ENCODE data around the gene ABCB9. TPM values are rescaled to one million over a fixed set of nuclear protein-coding genes. Genes with fewer than 3 reads are reported as not detected.
A peak's percentile ranks its signal among the peaks of the same experiment; 100 is the strongest.

The ABCB9 gene
- total and polyA plus RNA-seq, 2 donors: 2.4 to 6.6 TPM

GRCh38 chr12:122974274-122974891 lies 8.1 kb upstream of the ABCB9 start:
- Histone ChIP-seq H3K36me3 (ENCODE audit: insufficient read depth) (no peaks in the 10 kb centered on the region), H3K4me3 (ENCODE audit: low read depth, low read length) (peak overlapping the region; percentile 83), H3K4me1 (ENCODE audit: insufficient read depth) (peaks cover 1% of the 10 kb centered on the region), H3K27ac (ENCODE audit: low read depth) (peak overlapping the region; percentile 83)
- under 1% methylated on average over 32 of the region's 32 CpGs for WGBS
- peak; percentile 98 for DNase-seq (ENCODE audit: extremely low spot score)

- DNase-seq (ENCODE audit: extremely low spot score): no peak
- 33% methylated on average over 4 of the region's 4 CpGs for WGBS
- Histone ChIP-seq H3K27ac (ENCODE audit: low read depth) (no peak overlapping the region), H3K4me3 (ENCODE audit: low read depth, low read length) (no peak overlapping the region), H3K36me3 (ENCODE audit: insufficient read depth) (no peaks in the 10 kb centered on the region), H3K4me1 (ENCODE audit: insufficient read depth) (peaks cover 1% of the 10 kb centered on the region)
Observed at GRCh38 chr12:122969676-122970075, 3.4 kb upstream of the ABCB9 start.

GRCh38 chr12:122968104-122968503 lies 1.8 kb upstream of the ABCB9 start:
- Histone ChIP-seq H3K4me3 (ENCODE audit: low read depth, low read length) (no peak overlapping the region), H3K27ac (ENCODE audit: low read depth) (no peak overlapping the region), H3K4me1 (ENCODE audit: insufficient read depth) (no peaks in the 10 kb centered on the region), H3K36me3 (ENCODE audit: insufficient read depth) (no peaks in the 10 kb centered on the region)
- DNase-seq (ENCODE audit: extremely low spot score): no peak
- WGBS: 87% methylated on average over 2 of the region's 2 CpGs

GRCh38 chr12:122966743-122967550 lies 684 bp upstream of the ABCB9 start:
- DNase-seq (ENCODE audit: extremely low spot score): no peak
- Histone ChIP-seq H3K27ac (ENCODE audit: low read depth) (no peak overlapping the region), H3K4me3 (ENCODE audit: low read depth, low read length) (no peak overlapping the region), H3K4me1 (ENCODE audit: insufficient read depth) (no peaks in the 10 kb centered on the region), H3K36me3 (ENCODE audit: insufficient read depth) (no peaks in the 10 kb centered on the region)
- WGBS: 53% methylated on average over 15 of the region's 15 CpGs

- no peak overlapping the region for H3K27ac ChIP-seq (ENCODE audit: low read depth)
- no peaks in the 10 kb centered on the region for H3K4me1 ChIP-seq (ENCODE audit: insufficient read depth)
- no peak for DNase-seq (ENCODE audit: extremely low spot score)
- no peak overlapping the region for H3K4me3 ChIP-seq (ENCODE audit: low read depth, low read length)
- 61% methylated on average over 12 of the region's 12 CpGs for WGBS
- H3K36me3 ChIP-seq (ENCODE audit: insufficient read depth): no peaks in the 10 kb centered on the region
Observed at GRCh38 chr12:122965321-122965751, 927 bp downstream of the ABCB9 start.

- H3K4me3 ChIP-seq (ENCODE audit: low read depth, low read length): no peak overlapping the region
- no peaks in the 10 kb centered on the region for H3K36me3 ChIP-seq (ENCODE audit: insufficient read depth)
- no peaks in the 10 kb centered on the region for H3K4me1 ChIP-seq (ENCODE audit: insufficient read depth)
- no peak overlapping the region for H3K27ac ChIP-seq (ENCODE audit: low read depth)
- WGBS: 87% methylated on average over 19 of the region's 19 CpGs
- DNase-seq (ENCODE audit: extremely low spot score): no peak
Observed at GRCh38 chr12:122964439-122965257, 1.6 kb downstream of the ABCB9 start.

- no peak for DNase-seq (ENCODE audit: extremely low spot score)
- Histone ChIP-seq H3K36me3 (ENCODE audit: insufficient read depth) (no peaks in the 10 kb centered on the region), H3K27ac (ENCODE audit: low read depth) (no peak overlapping the region), H3K4me1 (ENCODE audit: insufficient read depth) (no peaks in the 10 kb centered on the region), H3K4me3 (ENCODE audit: low read depth, low read length) (no peak overlapping the region)
- whole genome bisulfite sequencing: 33% methylated on average over 8 of the region's 8 CpGs
Observed at GRCh38 chr12:122963941-122964265, 2.4 kb downstream of the ABCB9 start.

- Histone ChIP-seq H3K27ac (ENCODE audit: low read depth) (no peak overlapping the region), H3K4me1 (ENCODE audit: insufficient read depth) (no peaks in the 10 kb centered on the region), H3K4me3 (ENCODE audit: low read depth, low read length) (no peak overlapping the region), H3K36me3 (ENCODE audit: insufficient read depth) (no peaks in the 10 kb centered on the region)
- DNase-seq (ENCODE audit: extremely low spot score): no peak
- 88% methylated on average over 10 of the region's 10 CpGs for WGBS
Observed at GRCh38 chr12:122961531-122962329, 4.5 kb downstream of the ABCB9 start.

- WGBS: 97% methylated on average over 8 of the region's 8 CpGs
- no peak overlapping the region for H3K4me3 ChIP-seq (ENCODE audit: low read depth, low read length)
- no peaks in the 10 kb centered on the region for H3K36me3 ChIP-seq (ENCODE audit: insufficient read depth)
- H3K27ac ChIP-seq (ENCODE audit: low read depth): no peak overlapping the region
- H3K4me1 ChIP-seq (ENCODE audit: insufficient read depth): no peaks in the 10 kb centered on the region
- no peak for DNase-seq (ENCODE audit: extremely low spot score)
Observed at GRCh38 chr12:122960193-122960569, 6.1 kb downstream of the ABCB9 start.

- H3K27ac ChIP-seq (ENCODE audit: low read depth): no peak overlapping the region
- H3K4me1 ChIP-seq (ENCODE audit: insufficient read depth): no peaks in the 10 kb centered on the region
- H3K4me3 ChIP-seq (ENCODE audit: low read depth, low read length): no peak overlapping the region
- 95% methylated on average over 35 of the region's 35 CpGs for WGBS
- H3K36me3 ChIP-seq (ENCODE audit: insufficient read depth): no peaks in the 10 kb centered on the region
- no peak for DNase-seq (ENCODE audit: extremely low spot score)
Observed at GRCh38 chr12:122959566-122960192, 6.6 kb downstream of the ABCB9 start.

- Histone ChIP-seq H3K36me3 (ENCODE audit: insufficient read depth) (no peaks in the 10 kb centered on the region), H3K4me1 (ENCODE audit: insufficient read depth) (no peaks in the 10 kb centered on the region), H3K4me3 (ENCODE audit: low read depth, low read length) (no peak overlapping the region), H3K27ac (ENCODE audit: low read depth) (no peak overlapping the region)
- no peak for DNase-seq (ENCODE audit: extremely low spot score)
- WGBS: 88% methylated on average over 5 of the region's 5 CpGs
Observed at GRCh38 chr12:122958198-122958888, 7.9 kb downstream of the ABCB9 start.

GRCh38 chr12:122956035-122956434 lies 10.2 kb downstream of the ABCB9 start:
- WGBS: 71% methylated on average over 2 of the region's 2 CpGs
- Histone ChIP-seq H3K36me3 (ENCODE audit: insufficient read depth) (no peaks in the 10 kb centered on the region), H3K4me3 (ENCODE audit: low read depth, low read length) (no peak overlapping the region), H3K4me1 (ENCODE audit: insufficient read depth) (no peaks in the 10 kb centered on the region), H3K27ac (ENCODE audit: low read depth) (no peak overlapping the region)
- no peak for DNase-seq (ENCODE audit: extremely low spot score)
